MCF 10A (cell line): ENCODE data around the gene CCDC188. TPM values are rescaled to one million over a fixed set of nuclear protein-coding genes. Genes with fewer than 3 reads are reported as not detected.

Experiments
- BruUV-seq: library from RNA; stranded (reverse); fragments of 400-500 nt; replicated peaks from 2 replicates; lab custom pipeline; 2021; lab: Mats Ljungman, UMichigan
- CTCF ChIA-PET: fragments of 300-600 bp; sonication (Branson Sonifier 250); formaldehyde crosslinking; extraction: SDS; loops from one replicate; lab custom pipeline; 2021; ENCODE audit warnings: antibody characterized with exemption, inconsistent platforms; lab: Yijun Ruan, JAX
- POLR2A ChIA-PET: fragments of 300-600, 350-650 bp; sonication (Branson Sonifier 250); formaldehyde crosslinking; extraction: SDS; loops from one replicate; lab custom pipeline; 2020; ENCODE audit warnings: antibody characterized with exemption, inconsistent platforms; lab: Yijun Ruan, JAX
- DNase-seq: peaks from one replicate; pipeline ENCODE4 v3.0.0-alpha.2; 2018; ENCODE audit not compliant: unreplicated experiment
- H3K27ac Mint-ChIP-seq: one replicate; pipeline ENCODE4 v1.8.0; 2022; ENCODE audit warnings: mild to moderate bottlenecking, low read depth, mixed read lengths; ENCODE audit not compliant: unreplicated experiment
- H3K27me3 Mint-ChIP-seq: one replicate; pipeline ENCODE4 v1.8.0; 2022; ENCODE audit warnings: mixed read lengths; ENCODE audit not compliant: insufficient read depth, unreplicated experiment
- H3K36me3 Mint-ChIP-seq: one replicate; pipeline ENCODE4 v1.8.0; 2022; ENCODE audit warnings: mild to moderate bottlenecking, moderate library complexity, mixed read lengths; ENCODE audit not compliant: insufficient read depth, unreplicated experiment
- H3K4me1 Mint-ChIP-seq: one replicate; pipeline ENCODE4 v1.8.0; 2022; ENCODE audit warnings: mixed read lengths; ENCODE audit not compliant: insufficient read depth, unreplicated experiment
- H3K4me3 Mint-ChIP-seq: one replicate; pipeline ENCODE4 v1.8.0; 2022; ENCODE audit warnings: mild to moderate bottlenecking, moderate library complexity, mixed read lengths; ENCODE audit not compliant: unreplicated experiment
- H3K9me3 Mint-ChIP-seq: one replicate; pipeline ENCODE4 v1.8.0; 2022; ENCODE audit warnings: mixed read lengths; ENCODE audit not compliant: unreplicated experiment
- intact Hi-C: fragments of 100-400 bp; cut with micrococcal nuclease; formaldehyde crosslinking; loops from 2 replicates; pipeline ENCODE4 v1.14.1; 2022
- total RNA-seq: library from RNA; stranded (reverse); gene quantifications from 2 replicates; pipeline ENCODE4 v1.2.3, GENCODE V29; 2022
- TF ChIP-seq, protein P1 (sequence below): fragments of 200-600 bp; IDR thresholded peaks from one replicate; pipeline ENCODE4 v1.8.0; 2022; ENCODE audit warnings: antibody characterized with exemption, mild to moderate bottlenecking; ENCODE audit not compliant: unreplicated experiment

The CCDC188 gene
- total RNA-seq, 1 experiment from 2014 or later: 0.70 TPM

DNA sequence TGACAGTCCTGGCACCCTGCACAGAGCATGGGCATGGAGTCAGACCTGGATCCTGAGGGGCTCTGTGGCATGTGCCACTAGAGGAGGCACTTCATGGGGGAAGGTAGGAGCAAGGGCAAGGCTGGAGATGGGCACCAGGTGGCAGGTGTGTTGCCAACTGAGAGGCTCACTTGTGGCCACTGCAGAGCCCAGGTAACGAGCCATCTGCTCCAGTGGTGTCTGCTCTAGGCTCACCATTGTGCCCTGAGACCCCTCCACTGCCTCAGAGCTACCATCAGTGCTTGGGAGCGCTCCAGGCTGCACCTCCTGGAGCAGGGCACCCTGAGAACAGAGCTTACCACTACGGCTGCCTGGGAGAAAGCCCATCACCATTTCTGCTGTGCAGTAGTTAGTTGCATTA lies 20.5 kb downstream of the CCDC188 start:
- intact Hi-C loops: no loop called here
- DNase-seq: peak; percentile 32
- no peak overlapping the region for H3K27ac Mint-ChIP-seq
- H3K9me3 Mint-ChIP-seq: no peaks in the 10 kb centered on the region
- BruUV-seq: no TSS peak
- TF ChIP-seq, protein P1, sequence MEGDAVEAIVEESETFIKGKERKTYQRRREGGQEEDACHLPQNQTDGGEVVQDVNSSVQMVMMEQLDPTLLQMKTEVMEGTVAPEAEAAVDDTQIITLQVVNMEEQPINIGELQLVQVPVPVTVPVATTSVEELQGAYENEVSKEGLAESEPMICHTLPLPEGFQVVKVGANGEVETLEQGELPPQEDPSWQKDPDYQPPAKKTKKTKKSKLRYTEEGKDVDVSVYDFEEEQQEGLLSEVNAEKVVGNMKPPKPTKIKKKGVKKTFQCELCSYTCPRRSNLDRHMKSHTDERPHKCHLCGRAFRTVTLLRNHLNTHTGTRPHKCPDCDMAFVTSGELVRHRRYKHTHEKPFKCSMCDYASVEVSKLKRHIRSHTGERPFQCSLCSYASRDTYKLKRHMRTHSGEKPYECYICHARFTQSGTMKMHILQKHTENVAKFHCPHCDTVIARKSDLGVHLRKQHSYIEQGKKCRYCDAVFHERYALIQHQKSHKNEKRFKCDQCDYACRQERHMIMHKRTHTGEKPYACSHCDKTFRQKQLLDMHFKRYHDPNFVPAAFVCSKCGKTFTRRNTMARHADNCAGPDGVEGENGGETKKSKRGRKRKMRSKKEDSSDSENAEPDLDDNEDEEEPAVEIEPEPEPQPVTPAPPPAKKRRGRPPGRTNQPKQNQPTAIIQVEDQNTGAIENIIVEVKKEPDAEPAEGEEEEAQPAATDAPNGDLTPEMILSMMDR: peak; percentile 14
- no peaks in the 10 kb centered on the region for H3K27me3 Mint-ChIP-seq
- H3K4me3 Mint-ChIP-seq: peak overlapping the region; percentile 63
- POLR2A ChIA-PET: interaction anchor here (0.6 to 3.0 kb wide), 3 partner anchors 12 to 207 kb away, joined by 3 to 17 read pairs (median 3); partner anchors contain the start of gene TRMT2A
- no peaks in the 10 kb centered on the region for H3K4me1 Mint-ChIP-seq
- peaks cover 23% of the 10 kb centered on the region for H3K36me3 Mint-ChIP-seq
- CTCF ChIA-PET: interaction anchor here (0.6 to 1.1 kb wide), 2 partner anchors 27 to 53 kb away, joined by 3 to 4 read pairs; no protein-coding TSS in a partner anchor

DNA sequence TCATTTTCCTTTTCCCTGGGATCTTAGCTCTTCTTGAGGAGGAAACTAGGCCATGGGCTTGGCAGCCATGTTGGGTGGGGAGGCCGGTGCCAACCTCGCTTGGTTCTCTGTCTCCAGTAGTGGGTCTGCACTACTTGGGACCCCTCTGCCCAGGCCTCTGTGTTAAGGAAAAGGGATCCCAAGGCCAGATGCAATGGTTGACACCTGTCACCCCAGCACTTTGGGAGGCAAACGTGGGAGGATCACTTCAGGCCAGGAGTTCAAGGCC lies 21.2 kb downstream of the CCDC188 start:
- TF ChIP-seq, protein P1: no peak
- Mint-ChIP-seq H3K27me3 (no peaks in the 10 kb centered on the region), H3K4me3 (no peak overlapping the region), H3K36me3 (peaks cover 28% of the 10 kb centered on the region), H3K4me1 (no peaks in the 10 kb centered on the region), H3K9me3 (no peaks in the 10 kb centered on the region), H3K27ac (no peak overlapping the region)
- POLR2A ChIA-PET: interaction anchor here (3.0 kb wide), 1 partner anchor 11 kb away, joined by 17 read pairs; the partner anchor contains the start of gene TRMT2A
- intact Hi-C loops: no loop called here
- CTCF ChIA-PET: interaction anchor here (0.8 to 1.1 kb wide), 2 partner anchors 28 to 166 kb away, joined by 3 to 4 read pairs; no protein-coding TSS in a partner anchor
- no TSS peak for BruUV-seq
- DNase-seq: no peak

DNA sequence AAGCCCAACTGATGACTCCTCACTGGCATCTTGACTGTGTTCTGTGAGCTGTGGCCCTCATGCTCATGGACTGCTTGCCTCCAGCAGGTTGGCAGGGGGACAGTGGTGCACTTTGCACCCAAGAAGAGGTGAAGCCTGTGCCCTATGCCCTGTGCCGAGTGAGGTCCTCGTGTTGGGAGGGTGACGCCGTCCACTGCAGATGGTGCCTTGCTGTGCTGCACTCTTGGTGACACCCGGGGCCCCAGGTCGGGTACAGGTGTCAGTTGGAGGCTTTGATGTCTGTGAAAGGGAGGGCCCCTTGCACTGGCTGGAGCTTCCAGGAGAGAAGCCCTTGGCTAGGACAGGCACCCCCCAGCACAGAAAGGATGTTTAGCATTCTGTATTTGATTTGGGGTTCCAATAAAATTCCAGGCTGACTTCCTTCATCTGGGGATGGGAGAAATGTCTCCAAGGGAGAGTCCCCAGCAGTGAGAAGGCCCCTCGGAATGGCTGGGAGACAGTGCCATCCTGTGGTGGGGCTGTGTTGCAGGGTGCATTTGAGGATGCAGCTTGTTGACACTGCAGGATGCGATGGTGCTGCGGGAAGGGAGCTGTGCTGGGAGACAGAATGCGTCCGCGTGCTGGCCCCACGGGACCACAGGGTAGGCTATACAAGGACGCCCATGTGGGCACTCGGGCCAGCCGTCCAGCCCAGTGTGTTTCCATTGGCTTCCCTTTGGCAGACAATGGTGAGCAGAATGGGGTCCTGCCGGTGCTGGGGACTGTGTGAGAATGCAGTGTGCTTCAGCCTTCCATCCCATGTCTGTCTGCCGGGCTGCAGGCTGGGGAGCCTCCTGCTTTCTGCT lies 21.7 kb downstream of the CCDC188 start:
- H3K4me3 Mint-ChIP-seq: no peak overlapping the region
- H3K36me3 Mint-ChIP-seq: peaks cover 33% of the 10 kb centered on the region
- ChIA-PET POLR2A (interaction anchor here (3.0 kb wide), 1 partner anchor 10 kb away, joined by 17 read pairs; the partner anchor contains the start of gene TRMT2A), CTCF (interaction anchor here (0.8 to 1.1 kb wide), 3 partner anchors 28 to 165 kb away, joined by 3 to 4 read pairs (median 3); no protein-coding TSS in a partner anchor)
- TF ChIP-seq, protein P1: no peak
- H3K4me1 Mint-ChIP-seq: no peaks in the 10 kb centered on the region
- BruUV-seq: no TSS peak
- intact Hi-C loops: no loop called here
- DNase-seq: peak; percentile 35
- H3K27ac Mint-ChIP-seq: no peak overlapping the region
- no peaks in the 10 kb centered on the region for H3K9me3 Mint-ChIP-seq
- H3K27me3 Mint-ChIP-seq: no peaks in the 10 kb centered on the region

DNA sequence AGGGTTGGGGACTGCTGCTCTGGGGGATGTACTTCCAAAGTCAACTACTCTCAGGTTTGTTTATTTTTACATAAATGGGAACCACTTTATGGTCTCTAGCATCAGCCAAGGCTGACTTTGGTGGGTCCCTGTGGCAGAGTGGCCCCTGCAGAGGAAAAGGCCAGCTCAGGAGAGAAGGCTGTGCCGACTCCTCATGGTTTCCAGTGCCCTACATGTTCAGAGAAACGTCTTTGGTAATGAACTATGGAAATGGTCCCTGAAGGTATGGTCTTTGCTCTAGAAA lies 22.3 kb downstream of the CCDC188 start:
- POLR2A ChIA-PET: interaction anchor here (3.0 kb wide), 1 partner anchor 10 kb away, joined by 17 read pairs; the partner anchor contains the start of gene TRMT2A
- H3K9me3 Mint-ChIP-seq: no peaks in the 10 kb centered on the region
- CTCF ChIA-PET: interaction anchor here (1.0 kb wide), 1 partner anchor 156 kb away, joined by 3 read pairs; no protein-coding TSS in a partner anchor
- H3K4me1 Mint-ChIP-seq: no peaks in the 10 kb centered on the region
- H3K4me3 Mint-ChIP-seq: no peak overlapping the region
- TF ChIP-seq, protein P1: no peak
- no peak overlapping the region for H3K27ac Mint-ChIP-seq
- H3K27me3 Mint-ChIP-seq: no peaks in the 10 kb centered on the region
- DNase-seq: no peak
- BruUV-seq: TSS peak; percentile 12
- peaks cover 33% of the 10 kb centered on the region for H3K36me3 Mint-ChIP-seq
- intact Hi-C loops: no loop called here
